IMR-90 (cell line): ENCODE results near the gene ILF3. TPM values are rescaled to one million over a fixed set of nuclear protein-coding genes. Genes with fewer than 3 reads are reported as not detected.

Experiments
- ATAC-seq: fragments of 200-7000 bp; cut with Tn5 transposase; 2 replicates; pipeline ENCODE4 v1.9.1; 2020; ENCODE audit warnings: low read depth, mild to moderate bottlenecking, moderate library complexity
- BruUV-seq: library from RNA; stranded (reverse); fragments of 400-500 nt; replicated peaks from 2 replicates; lab custom pipeline; 2021; lab: Mats Ljungman, UMichigan
- CTCF ChIA-PET: fragments of 300-600 bp; formaldehyde crosslinking; extraction: SDS; loops from one replicate; lab custom pipeline; 2021; ENCODE audit warnings: antibody characterized with exemption; lab: Yijun Ruan, JAX
- POLR2A ChIA-PET: fragments of 300-600 bp; sonication (Branson Sonifier 250); formaldehyde crosslinking; loops from one replicate; lab custom pipeline; 2022; ENCODE audit warnings: antibody characterized with exemption; ENCODE audit not compliant: unreplicated experiment; lab: Charles Lee
- DNase-seq: peaks from one replicate; pipeline ENCODE4 v3.0.0; 2013
- H2AFZ ChIP-seq: replicated peaks from 2 replicates; pipeline ENCODE3; 2013; ENCODE audit warnings: low read length, mild to moderate bottlenecking; ENCODE audit not compliant: poor library complexity
- H2AK5ac ChIP-seq: 2 replicates; pipeline ENCODE4 v1.6.1; 2013; ENCODE audit warnings: low read depth, low read length, inconsistent platforms
- H2AK9ac ChIP-seq: replicated peaks from 2 replicates; pipeline ENCODE3; 2013; ENCODE audit warnings: mild to moderate bottlenecking, low read depth, low read length, moderate library complexity; ENCODE audit not compliant: poor library complexity
- H2BK120ac ChIP-seq: 2 replicates; pipeline ENCODE4 v1.6.1; 2013; ENCODE audit warnings: low read depth, low read length, inconsistent platforms
- H2BK15ac ChIP-seq: 3 replicates; pipeline ENCODE4 v1.6.1; 2013; ENCODE audit warnings: low read depth, low read length, inconsistent platforms
- H2BK20ac ChIP-seq: 2 replicates; pipeline ENCODE4 v1.6.1; 2013; ENCODE audit warnings: low read depth, mild to moderate bottlenecking, inconsistent platforms, low read length, moderate library complexity
- H2BK5ac ChIP-seq: 2 replicates; pipeline ENCODE4 v1.6.1; 2013; ENCODE audit warnings: mild to moderate bottlenecking, low read depth, low read length, inconsistent platforms; ENCODE audit not compliant: poor library complexity, severe bottlenecking
- H3K14ac ChIP-seq: replicated peaks from 2 replicates; pipeline ENCODE4 v1.6.1; 2013; ENCODE audit warnings: low read depth, low read length, inconsistent platforms
- H3K18ac ChIP-seq: 2 replicates; pipeline ENCODE4 v1.6.1; 2013; ENCODE audit warnings: low read depth, low read length, control low read depth
- H3K23ac ChIP-seq: 2 replicates; pipeline ENCODE4 v1.6.1; 2013; ENCODE audit warnings: low read depth, low read length, inconsistent platforms
- H3K27ac ChIP-seq: 2 replicates; pipeline ENCODE4 v1.5.1; 2013; ENCODE audit warnings: mild to moderate bottlenecking, control low read depth, low read length; ENCODE audit not compliant: insufficient read depth
- H3K27me3 ChIP-seq: 2 replicates; pipeline ENCODE4 v1.6.1; 2013; ENCODE audit warnings: low read length; ENCODE audit not compliant: control insufficient read depth, insufficient read depth
- H3K36me3 ChIP-seq: 2 replicates; pipeline ENCODE4 v1.6.1; 2013; ENCODE audit warnings: low read length, mixed read lengths; ENCODE audit not compliant: control insufficient read depth, insufficient read depth
- H3K4ac ChIP-seq: 2 replicates; pipeline ENCODE4 v1.6.1; 2013; ENCODE audit warnings: low read depth, low read length, inconsistent platforms
- H3K4me1 ChIP-seq: 2 replicates; pipeline ENCODE4 v1.6.1; 2013; ENCODE audit warnings: low read length, mixed read lengths; ENCODE audit not compliant: control insufficient read depth, insufficient read depth
- H3K4me2 ChIP-seq: 2 replicates; pipeline ENCODE4 v1.6.1; 2013; ENCODE audit warnings: low read depth, mild to moderate bottlenecking, control low read depth, low read length, moderate library complexity
- H3K4me3 ChIP-seq: 2 replicates; pipeline ENCODE4 v1.5.1; 2013; ENCODE audit warnings: low read depth, mild to moderate bottlenecking, control low read depth, low read length, moderate library complexity; ENCODE audit not compliant: insufficient read depth
- H3K56ac ChIP-seq: 2 replicates; pipeline ENCODE4 v1.6.1; 2013; ENCODE audit warnings: low read length, inconsistent platforms; ENCODE audit not compliant: insufficient read depth; ENCODE audit errors: extremely low read depth
- H3K79me1 ChIP-seq, 2 experiments: 2 replicates each; pipeline ENCODE4 v1.6.1; 2013; ENCODE audit warnings: low read length in 2 of 2, inconsistent platforms in 1 of 2, low read depth in 1 of 2
- H3K9ac ChIP-seq: 2 replicates; pipeline ENCODE4 v1.6.1; 2013; ENCODE audit warnings: low read depth, low read length, control low read depth
- H3K9me1 ChIP-seq: 2 replicates; pipeline ENCODE4 v1.6.1; 2013; ENCODE audit warnings: low read length, inconsistent platforms; ENCODE audit not compliant: insufficient read depth
- H3K9me3 ChIP-seq: 2 replicates; pipeline ENCODE4 v1.6.1; 2013; ENCODE audit warnings: low read length; ENCODE audit not compliant: control insufficient read depth, insufficient read depth
- H4K20me1 ChIP-seq: 2 replicates; pipeline ENCODE4 v1.6.1; 2013; ENCODE audit warnings: low read length, inconsistent platforms; ENCODE audit not compliant: insufficient read depth
- H4K5ac ChIP-seq: 2 replicates; pipeline ENCODE4 v1.6.1; 2013; ENCODE audit warnings: mild to moderate bottlenecking, low read depth, low read length, control low read depth
- H4K8ac ChIP-seq, 2 experiments: 2 replicates each; pipeline ENCODE4 v1.6.1; 2013; ENCODE audit warnings: low read depth in 2 of 2, low read length in 2 of 2, control low read depth in 1 of 2, inconsistent platforms in 1 of 2
- H4K91ac ChIP-seq: 2 replicates; pipeline ENCODE4 v1.6.1; 2013; ENCODE audit warnings: low read depth, low read length, inconsistent platforms; ENCODE audit not compliant: insufficient read depth
- CEBPB ChIP-seq: IDR thresholded peaks from 2 replicates; pipeline ENCODE4 v1.6.1; 2012; ENCODE audit warnings: low read depth, low read length, improper control_type of control experiment
- CHD1 ChIP-seq: IDR thresholded peaks from 2 replicates; pipeline ENCODE4 v1.6.1; 2012; ENCODE audit warnings: low read depth, low read length, improper control_type of control experiment
- MAFK ChIP-seq: IDR thresholded peaks from 2 replicates; pipeline ENCODE4 v1.6.1; 2012; ENCODE audit warnings: low read depth, low read length, improper control_type of control experiment
- MAZ ChIP-seq: IDR thresholded peaks from 2 replicates; pipeline ENCODE4 v1.6.1; 2012; ENCODE audit warnings: low read depth, mild to moderate bottlenecking, low read length, improper control_type of control experiment, moderate library complexity, borderline replicate concordance
- MXI1 ChIP-seq: IDR thresholded peaks from 2 replicates; pipeline ENCODE4 v1.6.1; 2012; ENCODE audit warnings: low read depth, mild to moderate bottlenecking, low read length, moderate library complexity, borderline replicate concordance
- NFE2L2 ChIP-seq: fragments of 150-350 bp; IDR thresholded peaks from 2 replicates; pipeline ENCODE4 v1.6.1; 2016; ENCODE audit warnings: low read depth, mild to moderate bottlenecking, low read length
- POLR2A ChIP-seq: IDR thresholded peaks from 2 replicates; pipeline ENCODE4 v1.6.1; 2012; ENCODE audit warnings: mild to moderate bottlenecking, low read depth, low read length
- RAD21 ChIP-seq: IDR thresholded peaks from 2 replicates; pipeline ENCODE4 v1.6.1; 2012; ENCODE audit warnings: low read length, improper control_type of control experiment
- RCOR1 ChIP-seq: IDR thresholded peaks from 2 replicates; pipeline ENCODE4 v1.6.1; 2012; ENCODE audit warnings: mild to moderate bottlenecking, low read length, improper control_type of control experiment; ENCODE audit not compliant: insufficient replicate concordance
- RFX5 ChIP-seq: IDR thresholded peaks from 2 replicates; pipeline ENCODE4 v1.8.0; 2012; ENCODE audit warnings: low read depth, mild to moderate bottlenecking, low read length, moderate library complexity
- WGBS, 2 experiments: methylation state at CpG; one replicate each; pipeline versions ENCODE4 v1.1.5 to v1.1.7; 2013; ENCODE audit warnings: missing lambda C conversion rate in 2 of 2; ENCODE audit not compliant: insufficient read length in 1 of 2; ENCODE audit errors: extremely low coverage in 2 of 2; 5-methylcytosine and 5-hydroxymethylcytosine counted together
- dilution Hi-C: fragments of 300-500 bp; cut with HindIII; formaldehyde crosslinking; loops from one replicate; pipeline ENCODE4 v1.14.3; 2018; ENCODE audit warnings: low sequenced_read_pairs; ENCODE audit not compliant: unreplicated experiment
- in situ Hi-C: fragments of 300-500 bp; cut with MboI; formaldehyde crosslinking; loops from 3 replicates; pipeline ENCODE4 v1.14.3; 2019; ENCODE audit warnings: low sequenced_read_pairs, inconsistent platforms, mixed read lengths
- intact Hi-C: fragments of 100-400 bp; cut with micrococcal nuclease; formaldehyde crosslinking; loops from 2 replicates; pipeline ENCODE4 v1.10.0; 2022
- polyA plus RNA-seq, 3 experiments: library from polyadenylated mRNA; depleted of rRNA; stranded (reverse); fragments of >200 nt; gene quantifications; 2 replicates each; pipeline ENCODE4 v1.2.3, GENCODE V29; 2012; ENCODE audit warnings: low replicate concordance in 1 of 3
- total RNA-seq: library from RNA; depleted of rRNA; stranded (reverse); fragments of >200 nt; gene quantifications from 2 replicates; pipeline ENCODE4 v1.2.3, GENCODE V29; 2012
- TF ChIP-seq, protein P1 (sequence below): fragments of 150-350 bp; IDR thresholded peaks from 2 replicates; pipeline ENCODE4 v1.6.1; 2016; ENCODE audit warnings: low read depth, mild to moderate bottlenecking, low read length, moderate library complexity, borderline replicate concordance
- TF ChIP-seq, protein P2 (sequence below): fragments of 150-350 bp; IDR thresholded peaks from 2 replicates; pipeline ENCODE4 v1.6.1; 2017; ENCODE audit warnings: mild to moderate bottlenecking, antibody characterized with exemption, low read length, low read depth
- TF ChIP-seq, protein P3 (sequence below): conservative IDR thresholded peaks from 2 replicates; pipeline ENCODE4 v1.5.1; 2012; ENCODE audit warnings: mild to moderate bottlenecking, low read depth, low read length, improper control_type of control experiment

Gene ILF3
- total and polyA plus RNA-seq, 2 of the 4 experiments (the other 2 are of a cell fraction), result 120 to 166 TPM

DNA sequence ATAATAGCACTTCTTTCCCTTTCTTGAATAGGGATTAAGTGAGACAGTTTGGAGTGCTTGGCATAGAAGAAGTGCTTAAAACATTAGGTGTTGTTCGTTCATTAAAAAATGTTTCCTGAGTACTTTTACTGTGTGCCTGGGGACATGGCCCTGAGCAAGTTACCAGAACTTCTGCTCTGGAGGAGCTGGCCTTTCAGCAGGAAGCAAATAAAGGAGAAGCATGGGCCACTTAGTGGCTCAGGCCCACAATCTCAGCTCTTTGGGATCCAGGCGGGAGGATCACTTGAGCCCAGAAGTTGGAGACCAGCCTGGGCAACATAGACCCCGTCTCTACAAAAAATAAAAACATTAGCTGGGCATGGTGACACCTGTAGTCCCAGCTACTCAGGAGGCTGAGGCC, 69.4 kb downstream of the ILF3 start:
- 100% methylated on average over 2 of the region's 3 CpGs; no CpG with 5 or more reads in 1 of the 2 experiments for WGBS, 2 experiments
- POLR2A ChIA-PET, result no interaction called here

More for the DNA sequence above, 69.4 kb downstream of the ILF3 start:
- in situ Hi-C loops, result no loop called here
- H3K27ac ChIP-seq, result no peak overlapping the region
- H3K14ac ChIP-seq, result no peak overlapping the region
- peaks cover 95% of the 10 kb centered on the region for H4K20me1 ChIP-seq
- H4K8ac ChIP-seq, result no peak overlapping the region
- ATAC-seq, result no peak
- H3K4me3 ChIP-seq, result no peak overlapping the region
- peaks cover 7% of the 10 kb centered on the region for H3K4me1 ChIP-seq
- no peak overlapping the region for H2AK5ac ChIP-seq
- no peak overlapping the region for H2AFZ ChIP-seq
- CTCF ChIA-PET, result interaction anchor here (0.7 kb wide), 1 partner anchor 114 kb away, joined by 3 read pairs; no protein-coding TSS in a partner anchor
- H3K18ac ChIP-seq, result no peak overlapping the region
- no peak overlapping the region for H2AK9ac ChIP-seq
- dilution Hi-C loops, result no loop called here
- H3K36me3 ChIP-seq, result peaks cover 2% of the 10 kb centered on the region; the same call in 1 of the 2 replicates
- no peak for TF ChIP-seq RCOR1
- TF ChIP-seq, protein P1, sequence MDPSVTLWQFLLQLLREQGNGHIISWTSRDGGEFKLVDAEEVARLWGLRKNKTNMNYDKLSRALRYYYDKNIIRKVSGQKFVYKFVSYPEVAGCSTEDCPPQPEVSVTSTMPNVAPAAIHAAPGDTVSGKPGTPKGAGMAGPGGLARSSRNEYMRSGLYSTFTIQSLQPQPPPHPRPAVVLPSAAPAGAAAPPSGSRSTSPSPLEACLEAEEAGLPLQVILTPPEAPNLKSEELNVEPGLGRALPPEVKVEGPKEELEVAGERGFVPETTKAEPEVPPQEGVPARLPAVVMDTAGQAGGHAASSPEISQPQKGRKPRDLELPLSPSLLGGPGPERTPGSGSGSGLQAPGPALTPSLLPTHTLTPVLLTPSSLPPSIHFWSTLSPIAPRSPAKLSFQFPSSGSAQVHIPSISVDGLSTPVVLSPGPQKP, result no peak
- TF ChIP-seq, protein P2, sequence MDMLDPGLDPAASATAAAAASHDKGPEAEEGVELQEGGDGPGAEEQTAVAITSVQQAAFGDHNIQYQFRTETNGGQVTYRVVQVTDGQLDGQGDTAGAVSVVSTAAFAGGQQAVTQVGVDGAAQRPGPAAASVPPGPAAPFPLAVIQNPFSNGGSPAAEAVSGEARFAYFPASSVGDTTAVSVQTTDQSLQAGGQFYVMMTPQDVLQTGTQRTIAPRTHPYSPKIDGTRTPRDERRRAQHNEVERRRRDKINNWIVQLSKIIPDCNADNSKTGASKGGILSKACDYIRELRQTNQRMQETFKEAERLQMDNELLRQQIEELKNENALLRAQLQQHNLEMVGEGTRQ, result no peak
- TF ChIP-seq NFE2L2, result no peak
- TF ChIP-seq RFX5, result no peak
- TF ChIP-seq, protein P3, sequence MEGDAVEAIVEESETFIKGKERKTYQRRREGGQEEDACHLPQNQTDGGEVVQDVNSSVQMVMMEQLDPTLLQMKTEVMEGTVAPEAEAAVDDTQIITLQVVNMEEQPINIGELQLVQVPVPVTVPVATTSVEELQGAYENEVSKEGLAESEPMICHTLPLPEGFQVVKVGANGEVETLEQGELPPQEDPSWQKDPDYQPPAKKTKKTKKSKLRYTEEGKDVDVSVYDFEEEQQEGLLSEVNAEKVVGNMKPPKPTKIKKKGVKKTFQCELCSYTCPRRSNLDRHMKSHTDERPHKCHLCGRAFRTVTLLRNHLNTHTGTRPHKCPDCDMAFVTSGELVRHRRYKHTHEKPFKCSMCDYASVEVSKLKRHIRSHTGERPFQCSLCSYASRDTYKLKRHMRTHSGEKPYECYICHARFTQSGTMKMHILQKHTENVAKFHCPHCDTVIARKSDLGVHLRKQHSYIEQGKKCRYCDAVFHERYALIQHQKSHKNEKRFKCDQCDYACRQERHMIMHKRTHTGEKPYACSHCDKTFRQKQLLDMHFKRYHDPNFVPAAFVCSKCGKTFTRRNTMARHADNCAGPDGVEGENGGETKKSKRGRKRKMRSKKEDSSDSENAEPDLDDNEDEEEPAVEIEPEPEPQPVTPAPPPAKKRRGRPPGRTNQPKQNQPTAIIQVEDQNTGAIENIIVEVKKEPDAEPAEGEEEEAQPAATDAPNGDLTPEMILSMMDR, result no peak
- no peak for TF ChIP-seq CHD1
- TF ChIP-seq CEBPB, result no peak
- TF ChIP-seq POLR2A, result no peak
- TF ChIP-seq MAZ, result no peak
- TF ChIP-seq MXI1, result no peak
- TF ChIP-seq RAD21, result no peak
- TF ChIP-seq MAFK, result no peak
- no peak overlapping the region for H3K4ac ChIP-seq
- H3K9ac ChIP-seq, result no peak overlapping the region
- no peaks in the 10 kb centered on the region for H3K9me3 ChIP-seq
- peaks cover 10 to 80% of the 10 kb centered on the region in 2 experiments for H3K79me1 ChIP-seq
- H4K5ac ChIP-seq, result no peak overlapping the region
- no peak overlapping the region for H2BK20ac ChIP-seq
- intact Hi-C loops, result no loop called here
- no peak for DNase-seq
- no peaks in the 10 kb centered on the region for H3K27me3 ChIP-seq
- no peak overlapping the region for H3K56ac ChIP-seq
- BruUV-seq, result no TSS peak
- H3K4me2 ChIP-seq, result no peak overlapping the region
- no peak overlapping the region for H3K23ac ChIP-seq
- H2BK120ac ChIP-seq, result no peak overlapping the region
- H4K91ac ChIP-seq, result no peak overlapping the region
- no peak overlapping the region for H2BK5ac ChIP-seq
- peaks cover 21% of the 10 kb centered on the region for H3K9me1 ChIP-seq
- H2BK15ac ChIP-seq, result no peak overlapping the region
